Embryonic facial prominence (tissue), 1 donor: ENCODE measurements around the gene INSR.

Experiments
- DNase-seq: peaks from one replicate; pipeline ENCODE4 v3.0.0-alpha.2; 2016; ENCODE audit errors: extremely low spot score

The INSR gene

DNA sequence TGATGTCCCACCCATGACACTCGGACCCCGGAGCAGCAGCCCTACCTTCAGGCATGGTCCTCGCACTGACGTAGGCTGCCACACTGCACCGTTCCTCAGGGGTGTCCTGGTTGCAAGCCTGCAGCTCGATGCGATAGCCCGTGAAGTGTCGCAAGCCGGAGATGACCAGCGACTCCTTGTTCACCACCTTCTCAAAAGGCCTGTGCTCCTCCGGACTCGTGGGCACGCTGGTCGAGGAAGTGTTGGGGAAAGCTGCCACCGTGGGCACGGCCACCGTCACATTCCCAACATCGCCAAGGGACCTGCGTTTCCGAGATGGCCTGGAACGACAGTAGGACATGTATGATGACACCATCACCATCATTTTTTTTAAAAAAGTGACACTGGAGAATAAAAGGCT lies 151.4 kb downstream of the INSR start:
- DNase-seq: no peak

- DNase-seq: no peak
These were observed 154.1 kb downstream of the INSR start for GRCh38 chr19:7140137-7140536.

DNA sequence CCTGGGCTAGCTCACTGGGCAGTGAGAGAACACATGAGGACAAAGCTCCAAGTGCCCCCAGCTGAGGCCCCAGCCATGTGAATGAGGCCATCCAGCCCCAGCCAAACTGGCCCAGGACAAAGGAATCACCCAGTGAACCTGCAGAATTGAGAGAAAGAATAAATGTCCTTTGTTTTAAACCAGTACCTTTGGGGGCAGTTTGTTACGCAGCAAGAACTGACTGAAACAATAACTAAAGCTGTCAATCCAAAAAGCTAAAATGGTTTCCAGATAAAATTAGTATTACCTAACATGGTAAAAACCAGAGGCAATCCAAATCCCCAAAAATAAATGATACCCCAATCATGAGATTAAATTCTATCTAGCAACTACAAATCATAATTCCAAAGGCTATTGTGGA lies 155.1 kb downstream of the INSR start:
- DNase-seq: no peak

DNA sequence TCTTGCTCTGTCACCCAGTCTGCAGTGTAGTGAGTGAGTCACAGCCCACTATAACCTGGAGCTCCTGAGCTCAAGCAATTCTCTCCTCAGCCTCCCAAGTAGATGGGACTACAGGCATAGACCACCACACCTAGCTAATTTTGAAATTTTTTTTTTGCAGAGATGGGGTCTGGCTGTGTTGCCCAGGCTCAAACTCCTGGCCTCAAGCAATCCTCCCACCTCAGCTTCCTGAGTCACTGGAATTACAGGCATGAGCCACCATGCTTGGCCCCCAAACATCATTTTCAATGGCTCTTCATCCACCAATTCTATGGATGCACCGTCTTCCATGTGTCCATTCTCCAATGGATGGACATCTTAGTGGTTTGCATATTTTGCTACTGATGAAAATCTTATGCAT lies 155.8 kb downstream of the INSR start:
- DNase-seq: no peak

DNA sequence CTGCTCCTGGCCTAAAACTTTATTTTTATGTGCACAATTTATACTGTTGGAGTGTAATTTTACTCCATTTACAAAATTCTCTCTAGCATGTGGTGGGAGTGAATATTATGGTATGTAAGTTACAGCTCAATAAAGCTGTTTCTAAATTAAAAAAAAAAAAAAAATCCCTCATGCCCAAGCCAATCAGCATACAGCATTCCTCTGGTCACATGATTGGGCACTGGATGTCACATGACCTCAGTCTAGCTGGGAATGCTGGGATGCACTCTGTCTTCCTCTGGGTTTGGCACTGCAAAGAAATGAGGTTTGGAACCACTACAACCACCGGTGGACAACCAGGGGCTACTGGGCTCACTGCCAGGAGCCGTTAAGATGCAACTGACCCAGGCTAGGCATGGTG lies 157.1 kb downstream of the INSR start:
- no peak for DNase-seq

DNA sequence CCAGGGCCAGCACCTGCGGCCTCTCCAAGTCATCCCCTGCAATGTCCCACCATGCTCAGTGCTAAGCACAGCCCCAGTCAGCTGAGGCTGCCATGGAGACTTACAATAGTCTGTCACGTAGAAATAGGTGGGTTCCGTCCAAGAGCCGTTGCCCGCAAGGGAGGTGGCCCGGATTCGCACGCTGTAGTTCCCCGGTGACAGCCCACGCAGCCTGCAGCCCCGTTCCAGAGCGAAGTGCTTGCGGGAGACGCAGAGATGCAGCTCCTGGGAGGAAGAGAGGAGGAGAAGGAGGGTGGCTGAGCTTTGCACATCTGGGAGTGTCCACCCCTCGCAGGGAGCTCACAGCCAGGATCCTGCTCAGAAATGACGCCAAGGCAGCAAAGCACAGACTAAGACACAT lies 162.2 kb downstream of the INSR start:
- no peak for DNase-seq

DNA sequence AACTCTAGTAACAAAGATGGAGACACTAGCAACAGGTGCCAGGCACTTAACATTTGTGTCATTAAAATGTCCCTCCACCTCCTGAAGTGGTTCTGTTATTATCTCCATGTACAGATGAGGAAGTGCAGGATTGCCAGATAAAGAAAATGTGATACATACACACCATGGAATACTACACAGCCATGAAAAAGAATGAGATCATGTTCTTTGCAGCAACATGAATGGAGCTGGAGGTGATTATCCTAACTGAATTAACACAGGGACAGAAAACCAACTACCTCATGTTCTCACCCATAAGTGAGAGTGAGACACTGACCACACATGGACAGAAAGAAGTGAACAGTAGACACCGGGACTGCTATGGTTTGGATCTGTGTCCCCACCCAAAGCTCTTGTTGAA lies 164.2 kb downstream of the INSR start:
- no peak for DNase-seq

- DNase-seq: no peak
These were observed 168.1 kb downstream of the INSR start for GRCh38 chr19:7126132-7126531.

DNA sequence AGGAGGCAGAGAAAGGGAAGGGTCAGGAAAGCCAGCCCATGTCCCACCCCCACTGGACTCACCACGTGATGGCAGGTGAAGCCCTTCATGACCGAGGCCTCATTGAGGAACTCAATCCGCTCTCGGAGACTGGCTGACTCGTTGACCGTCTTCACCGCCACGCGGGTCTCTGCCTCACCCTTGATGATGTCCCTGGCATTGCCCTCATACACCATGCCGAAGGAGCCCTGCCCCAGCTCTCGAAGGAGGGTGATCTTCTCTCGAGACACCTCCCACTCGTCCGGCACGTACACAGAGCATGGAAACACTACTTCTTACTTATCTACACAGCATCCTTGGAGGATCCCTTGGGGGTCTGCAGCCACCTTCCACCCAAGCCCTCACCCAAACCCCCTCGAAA lies 169.0 kb downstream of the INSR start:
- DNase-seq: no peak

DNA sequence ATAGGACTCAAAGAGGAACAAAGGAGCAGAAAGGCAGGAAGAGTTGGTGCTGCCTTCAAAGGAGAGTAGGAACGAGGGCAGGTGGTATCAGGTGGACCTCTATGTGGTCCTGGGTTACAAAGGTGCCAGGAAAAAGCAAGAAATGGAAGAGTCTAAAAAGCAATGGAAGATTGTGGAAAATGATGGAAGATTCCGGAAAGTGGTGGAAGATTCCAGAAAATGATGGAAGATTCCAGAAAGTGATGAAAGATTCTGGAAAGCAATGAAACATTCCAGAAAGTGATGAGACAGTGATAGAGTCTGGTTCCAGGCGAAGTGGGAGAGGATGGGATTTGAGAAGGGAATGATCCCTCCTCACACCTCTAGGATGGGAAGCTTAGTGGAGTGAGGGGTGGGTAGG lies 169.4 kb downstream of the INSR start:
- no peak for DNase-seq

DNA sequence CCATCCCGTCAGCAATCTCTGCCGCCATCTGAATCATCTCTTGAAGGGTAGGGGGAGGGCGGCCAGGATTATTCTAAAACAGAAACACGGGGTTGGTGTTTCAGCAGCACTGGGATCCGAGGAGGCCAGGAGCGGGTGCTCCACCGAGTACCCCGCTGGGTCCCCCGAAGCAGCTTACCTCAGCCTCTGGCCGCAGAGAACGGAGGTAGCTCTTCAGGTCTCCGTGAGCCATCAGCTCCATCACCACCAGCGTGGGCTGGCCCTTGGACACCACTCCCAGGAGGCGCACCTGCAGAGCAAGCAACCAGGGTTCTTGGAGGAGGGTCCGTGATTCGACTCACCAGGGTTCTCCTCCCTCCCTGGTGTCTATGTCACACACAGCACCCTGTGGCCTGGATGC lies 171.5 kb downstream of the INSR start:
- DNase-seq: no peak

DNA sequence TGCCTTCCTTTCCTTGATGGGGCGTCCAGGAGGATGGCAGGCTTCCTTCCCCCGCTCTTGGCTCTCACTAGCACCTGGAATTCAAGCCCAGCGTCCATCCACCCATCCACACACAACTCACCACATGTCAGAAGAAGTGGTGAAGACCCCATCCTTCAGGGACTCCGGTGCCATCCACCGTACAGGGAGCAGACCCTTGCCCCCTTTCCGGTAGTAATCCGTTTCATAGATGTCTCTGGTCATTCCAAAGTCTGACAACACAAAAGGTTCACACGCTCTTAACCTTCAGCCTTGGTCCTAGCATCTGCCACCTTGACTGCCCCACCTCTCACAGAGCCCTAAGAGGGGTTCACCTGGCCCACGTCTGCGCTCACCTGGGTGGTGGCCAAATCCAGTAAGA lies 173.7 kb downstream of the INSR start:
- DNase-seq: no peak

DNA sequence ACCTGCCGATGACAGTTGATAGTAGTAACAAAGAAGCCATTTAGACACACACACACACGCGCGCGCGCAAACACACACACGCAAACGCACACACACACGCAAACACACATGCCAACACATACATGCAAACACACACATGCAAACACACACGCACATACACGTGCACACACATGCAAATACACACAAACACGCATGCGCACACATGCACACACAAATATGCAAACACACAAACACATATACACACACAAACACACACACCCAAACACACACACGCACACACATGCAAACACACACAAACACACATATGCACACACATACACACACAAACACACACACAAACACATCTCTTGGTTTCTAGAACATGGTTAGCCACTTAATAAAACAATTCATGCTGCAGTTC lies 174.6 kb downstream of the INSR start:
- DNase-seq: no peak

GRCh38 chr19:7117248-7117647 lies 177.0 kb downstream of the INSR start:
- DNase-seq: no peak

DNA sequence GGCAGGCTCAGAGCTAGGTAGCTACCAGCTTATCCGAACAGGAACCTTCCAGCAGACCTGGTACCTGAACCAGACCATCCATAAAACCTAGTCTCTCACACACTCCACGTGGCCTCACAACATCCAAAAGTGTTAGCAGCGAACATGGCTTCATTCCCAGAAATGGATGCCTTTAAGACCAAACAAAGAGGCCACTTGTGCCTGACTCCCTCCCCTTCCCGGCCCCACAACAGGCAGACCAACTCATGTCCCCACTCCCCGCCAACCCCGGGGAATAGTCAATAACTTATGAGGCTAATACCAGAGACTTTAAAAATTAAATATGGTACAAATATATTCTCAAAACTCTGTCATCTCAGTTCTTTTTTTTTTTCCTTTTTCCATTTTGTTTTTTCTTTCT lies 178.5 kb downstream of the INSR start:
- DNase-seq: no peak

- DNase-seq: no peak
These were observed 181.0 kb downstream of the INSR start for GRCh38 chr19:7113233-7113632.

DNA sequence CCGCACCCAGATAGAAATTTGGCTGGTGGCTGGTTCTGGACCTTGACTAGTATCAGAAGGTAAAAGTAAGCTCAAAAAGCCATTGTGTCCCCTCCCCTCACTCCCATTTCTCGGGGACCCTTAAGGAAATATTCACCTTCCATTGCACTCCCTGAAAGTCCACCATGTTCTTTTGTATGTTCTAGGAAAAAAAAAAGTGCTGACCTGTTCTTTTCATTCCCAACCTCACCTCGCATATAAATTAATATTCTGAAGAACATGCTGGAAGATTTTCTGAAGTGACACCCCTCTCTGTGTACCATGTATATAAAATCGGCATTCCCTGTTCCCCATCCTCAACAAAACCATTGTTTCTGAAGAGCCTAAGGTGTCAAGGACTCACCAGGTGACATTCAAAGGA lies 181.5 kb downstream of the INSR start:
- DNase-seq: no peak

DNA sequence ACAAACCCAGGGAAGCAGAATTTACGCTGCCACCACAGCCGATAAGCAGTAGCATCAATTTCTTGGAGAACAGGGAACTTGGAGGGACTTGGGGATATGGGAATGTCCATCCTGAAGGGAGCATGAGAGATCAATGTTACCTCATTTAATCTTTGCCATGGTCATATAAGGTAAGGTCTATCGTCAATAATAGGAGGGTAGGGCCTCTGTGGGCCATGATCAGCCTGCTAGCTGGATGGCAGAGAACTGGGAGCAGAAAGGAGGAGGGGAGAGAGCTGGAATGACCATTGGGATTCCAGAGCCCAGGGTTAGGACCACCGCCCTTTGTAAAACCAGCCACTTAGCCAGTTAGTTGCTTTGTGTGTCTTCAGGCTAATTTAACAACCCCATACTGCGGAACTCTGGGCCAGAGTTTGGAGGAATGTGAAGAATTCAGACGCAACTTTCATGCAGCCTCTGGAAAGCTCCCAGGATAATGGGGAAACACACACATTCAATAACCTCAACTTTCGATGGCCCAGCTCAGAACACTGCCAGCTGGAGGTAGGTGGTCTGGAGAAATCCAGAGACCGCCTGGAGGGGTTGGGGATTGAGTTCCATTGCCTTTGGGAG lies 184.4 kb downstream of the INSR start:
- DNase-seq: no peak

DNA sequence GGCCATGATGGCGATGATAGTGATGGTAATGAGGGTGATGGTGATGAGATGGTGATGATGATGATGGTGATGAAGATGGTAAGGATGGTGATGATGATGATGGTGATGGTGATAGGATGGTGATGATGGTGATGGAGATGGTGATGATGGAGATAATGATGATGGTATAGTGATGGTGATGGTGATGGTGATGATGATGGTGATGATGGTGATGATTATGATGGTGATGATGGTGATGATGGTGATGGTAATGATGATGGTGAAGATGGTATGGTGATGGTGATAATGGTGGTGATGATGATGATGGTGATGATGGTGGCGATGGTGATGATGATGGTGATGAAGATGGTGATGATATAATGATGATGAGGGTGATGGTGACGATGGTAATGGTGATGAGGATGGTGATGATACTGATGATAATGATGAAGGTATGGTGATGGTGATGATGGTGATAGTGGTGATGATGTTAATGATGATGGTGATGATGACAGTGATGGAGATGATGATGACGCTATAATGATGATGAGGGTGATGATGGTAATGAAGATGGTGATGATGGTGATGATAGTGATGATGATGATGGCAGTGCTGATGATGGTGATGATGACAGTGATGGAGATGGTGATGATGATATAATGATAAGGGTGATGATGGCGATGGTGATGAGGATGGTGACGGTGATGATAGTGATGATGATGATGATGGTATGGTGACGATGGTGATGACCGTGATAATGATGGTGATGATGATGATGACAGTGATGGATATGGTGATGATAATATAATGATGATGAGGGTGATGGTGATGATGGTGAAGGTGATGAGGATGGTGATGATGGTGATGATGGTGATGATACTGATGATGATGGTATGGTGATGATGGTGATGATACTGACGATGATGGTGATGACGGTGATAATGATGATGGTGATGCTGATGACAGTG lies 187.2 kb downstream of the INSR start:
- DNase-seq: no peak

DNA sequence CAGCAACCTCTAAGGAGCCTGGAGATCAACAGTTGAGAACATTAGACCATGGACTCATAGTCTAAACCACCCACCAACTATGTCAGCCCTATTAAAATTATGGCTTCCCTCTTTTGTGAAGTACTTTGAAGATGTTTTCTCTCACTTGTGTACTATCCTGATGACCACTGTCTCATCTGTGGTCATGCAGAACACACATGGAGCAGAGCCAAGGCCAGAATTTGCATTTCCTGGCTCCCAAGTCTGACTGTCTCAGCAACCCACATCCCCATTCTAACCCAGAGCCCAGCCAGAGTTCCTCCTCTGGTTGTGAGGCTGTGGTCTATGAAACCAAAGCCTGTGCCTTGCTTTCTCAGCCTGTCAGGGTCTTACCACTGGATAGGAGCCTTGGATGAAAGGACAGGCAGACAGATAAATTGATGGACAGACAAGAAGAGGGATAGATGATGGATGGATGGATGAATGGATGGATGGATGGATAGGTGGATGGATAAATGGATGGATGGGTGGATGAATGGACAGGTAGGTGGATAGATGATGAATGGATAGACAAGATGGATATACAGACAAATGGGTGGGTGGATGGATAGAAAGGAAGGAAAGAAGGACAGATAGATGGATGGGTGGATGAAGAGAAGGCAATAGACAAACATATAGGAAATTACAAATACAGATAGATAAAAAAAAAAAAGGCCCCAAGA lies 189.3 kb downstream of the INSR start:
- DNase-seq: no peak

DNA sequence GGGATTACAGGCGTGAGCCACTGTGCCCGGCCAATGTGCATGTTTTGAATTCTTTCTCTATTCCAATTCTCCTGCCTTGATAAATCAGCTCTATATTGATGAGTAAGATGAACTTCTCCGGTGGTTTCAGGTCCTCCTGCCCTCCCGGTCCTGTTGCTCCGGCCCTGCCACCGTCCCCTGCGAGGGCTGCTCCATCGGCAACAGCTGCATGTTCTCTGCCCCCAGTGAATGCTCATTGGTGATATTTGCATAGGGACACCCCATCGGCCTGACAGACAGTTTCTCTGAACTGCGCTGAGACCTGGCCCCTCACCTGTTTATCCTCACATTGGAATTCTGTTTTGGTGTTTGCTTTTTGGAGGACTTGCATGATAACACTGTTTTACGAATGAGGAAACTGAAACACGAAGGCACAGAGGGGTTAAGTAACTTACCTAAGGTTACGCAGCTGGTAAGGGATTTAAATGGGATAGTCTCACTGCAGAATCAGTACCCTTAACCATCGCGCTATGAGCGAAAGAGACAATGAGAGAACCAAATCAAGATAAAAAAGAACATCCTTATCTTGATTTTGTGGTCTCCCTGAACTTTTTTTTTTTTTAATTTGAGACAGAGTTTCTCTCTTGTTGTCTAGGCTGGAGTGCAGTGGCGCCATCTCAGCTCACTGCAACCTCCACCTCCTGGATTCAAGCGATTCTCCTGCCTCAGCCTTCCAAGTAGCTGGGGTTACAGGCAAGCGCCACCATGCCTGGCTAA lies 192.5 kb downstream of the INSR start:
- no peak for DNase-seq

DNA sequence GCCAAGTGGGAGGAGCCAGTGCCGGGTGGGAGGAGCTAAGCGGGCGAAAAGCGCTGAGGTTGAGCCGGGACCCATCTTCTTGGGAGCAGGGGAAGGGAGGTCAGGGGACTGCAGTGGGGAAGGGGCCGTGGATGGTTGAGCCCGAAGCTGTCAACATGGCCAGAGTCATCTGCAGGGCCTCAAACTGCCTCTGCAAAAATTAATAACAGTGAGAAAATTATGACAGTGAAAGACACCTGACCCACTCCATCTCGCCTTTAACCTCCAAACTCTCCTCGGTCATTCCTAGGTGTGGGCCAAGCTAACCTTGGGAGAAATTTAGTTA lies 194.7 kb downstream of the INSR start:
- no peak for DNase-seq
